ENCODE measurements around the gene CELSR1.

Gene CELSR1

DNA sequence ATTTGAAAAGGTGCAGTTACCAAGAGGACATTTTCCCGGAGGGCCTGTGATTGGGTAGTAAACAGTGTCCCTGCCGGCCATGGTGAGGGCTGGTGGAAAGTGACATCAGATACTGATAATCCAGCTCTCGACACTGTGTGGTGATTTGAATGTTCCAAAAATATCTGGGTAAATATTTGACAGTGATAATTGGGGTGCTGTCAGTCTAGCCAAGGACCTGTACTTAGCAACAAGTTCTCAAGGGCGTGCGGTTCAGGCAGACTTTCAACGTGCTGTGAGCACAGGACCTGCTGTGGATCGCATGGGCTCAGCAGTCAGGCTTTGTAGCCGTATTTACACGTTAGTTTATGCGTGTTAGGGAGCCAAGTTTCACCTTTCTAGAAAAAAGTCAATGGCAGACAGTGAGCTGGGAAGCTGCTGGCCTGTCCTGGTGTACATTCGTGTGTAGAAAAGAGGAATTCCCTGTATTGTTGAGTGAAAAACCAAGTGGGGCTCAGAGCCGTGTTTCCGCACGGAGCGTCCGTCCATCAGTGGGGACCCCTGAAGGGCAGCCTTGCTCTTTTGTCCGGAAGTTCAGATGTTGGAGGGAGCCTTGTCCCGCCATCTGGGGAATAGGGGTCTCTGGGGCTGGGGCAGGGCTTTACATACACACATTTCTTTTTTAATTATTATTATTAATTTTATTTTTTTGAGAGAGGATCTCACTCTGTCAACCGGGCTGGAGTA is 190.6 kb downstream of the CELSR1 start:
- DNase-seq = no peak

DNA sequence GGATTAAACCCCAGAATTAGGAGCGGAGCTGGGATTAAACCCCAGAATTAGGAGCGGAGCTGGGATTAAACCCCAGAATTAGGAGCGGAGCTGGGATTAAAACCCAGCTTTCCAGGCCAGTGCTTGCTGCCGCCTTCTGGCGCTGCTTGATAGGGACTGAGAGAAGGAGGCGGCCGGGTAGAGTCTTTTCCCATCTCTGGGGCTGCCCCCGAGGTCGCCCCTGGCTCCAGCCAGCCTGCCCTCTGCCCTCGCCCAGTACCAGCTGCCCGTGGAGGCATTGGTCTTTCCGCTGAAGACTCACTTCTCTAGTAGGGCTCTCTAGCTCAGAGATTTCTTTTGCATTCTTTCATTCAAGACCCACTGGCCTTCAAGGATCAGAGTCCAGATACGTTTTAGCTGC is 196.7 kb downstream of the CELSR1 start:
- DNase-seq = no peak

GRCh38 chr22:46339956-46340355 is 197.5 kb downstream of the CELSR1 start:
- DNase-seq = no peak

GRCh38 chr22:46338636-46339035 is 198.8 kb downstream of the CELSR1 start:
- DNase-seq = no peak

DNA sequence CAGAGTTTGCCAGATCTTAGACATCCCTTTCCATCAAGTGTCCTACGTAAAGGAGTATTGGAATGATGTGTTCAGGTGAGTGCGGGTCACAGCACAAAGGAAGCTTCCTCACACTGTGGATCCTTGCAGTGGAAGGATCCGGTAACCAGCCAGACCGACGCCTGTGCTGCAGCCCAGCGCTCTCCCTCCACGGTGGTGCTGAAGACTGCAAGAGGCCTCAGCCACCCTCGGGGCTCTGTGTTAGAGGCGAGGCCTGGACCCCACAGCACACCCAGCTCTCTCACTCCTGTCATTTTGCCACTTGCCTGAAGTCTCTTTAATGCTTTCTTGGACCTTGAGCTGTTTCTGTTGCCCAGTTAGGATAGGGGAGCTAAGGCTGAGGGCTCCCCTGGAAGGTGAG is 199.6 kb downstream of the CELSR1 start:
- DNase-seq = no peak

DNA sequence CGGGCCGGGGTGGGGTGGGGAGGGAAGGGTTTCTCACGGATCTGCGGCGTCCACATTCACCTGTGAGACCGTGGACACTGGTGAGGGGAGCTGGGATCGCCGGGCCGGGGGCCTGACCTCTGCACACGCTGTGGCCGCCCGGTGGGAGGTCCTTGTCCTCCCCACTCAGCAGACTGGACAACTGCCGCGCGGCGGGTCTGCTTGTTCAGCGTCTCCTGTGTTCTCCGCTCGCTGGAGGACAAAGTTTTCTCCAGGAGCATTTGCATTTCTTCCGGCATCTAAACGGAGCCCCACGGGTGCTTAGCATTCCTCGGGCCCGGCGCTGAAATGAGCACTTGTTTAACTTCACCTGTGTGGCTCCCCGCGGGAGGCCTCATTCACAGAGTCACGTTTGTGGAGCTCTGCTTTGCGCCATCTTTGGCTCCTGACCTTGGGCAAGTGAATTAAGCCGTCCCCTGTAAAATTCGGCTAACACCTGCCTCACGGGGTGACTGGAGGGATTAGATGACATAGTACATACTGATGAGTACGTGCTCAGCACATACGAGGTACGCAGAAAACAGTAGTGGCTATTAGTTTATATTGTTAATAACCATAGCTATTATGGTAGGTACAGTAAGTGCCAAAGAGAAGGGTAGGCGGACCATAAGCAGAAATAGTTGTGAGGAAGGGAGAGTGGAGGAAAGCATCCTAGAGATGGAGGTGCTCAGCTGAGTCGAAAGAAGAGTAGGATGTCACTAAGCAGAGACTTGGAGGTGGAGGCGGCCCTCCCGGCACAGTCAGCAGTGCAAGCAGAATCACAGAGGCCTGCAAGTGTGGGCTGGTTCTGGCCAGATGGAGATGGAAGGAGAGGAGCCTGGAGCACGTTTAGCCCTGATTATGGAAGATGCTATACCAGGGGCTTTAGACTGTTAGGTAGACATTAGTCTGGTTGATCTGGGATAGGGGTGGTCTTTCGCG is 201.0 kb downstream of the CELSR1 start:
- DNase-seq = no peak

- peak in 1 of 2 experiments; percentile 12 for DNase-seq
These were observed 202.0 kb downstream of the CELSR1 start, which contains the start of gene TRMU for GRCh38 chr22:46335201-46336118. TRMU (plus strand) TSS chr22:46335714; CDS start chr22:46335765, 51 bp downstream.

GRCh38 chr22:46331496-46331895 is 205.9 kb downstream of the CELSR1 start:
- DNase-seq = no peak

DNA sequence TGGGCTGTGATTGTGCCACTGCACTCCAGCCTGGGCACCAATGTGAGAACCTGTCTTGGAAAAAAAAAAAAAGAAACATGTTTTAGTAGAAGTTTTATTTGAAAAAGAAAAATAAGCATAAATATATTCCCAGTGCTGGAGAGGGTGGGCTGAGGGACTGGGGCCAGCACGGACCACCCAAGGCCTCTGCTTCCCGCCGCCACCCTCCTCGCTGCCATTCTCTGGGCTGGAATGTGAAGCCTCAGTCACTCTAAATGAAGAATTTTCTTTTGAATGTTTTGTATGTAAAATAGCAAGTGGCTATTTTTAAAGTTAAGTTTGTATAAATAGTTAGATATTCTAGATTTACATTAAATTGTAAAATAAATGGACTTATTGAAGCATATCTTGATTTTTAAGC is 207.0 kb downstream of the CELSR1 start:
- no peak for DNase-seq

DNA sequence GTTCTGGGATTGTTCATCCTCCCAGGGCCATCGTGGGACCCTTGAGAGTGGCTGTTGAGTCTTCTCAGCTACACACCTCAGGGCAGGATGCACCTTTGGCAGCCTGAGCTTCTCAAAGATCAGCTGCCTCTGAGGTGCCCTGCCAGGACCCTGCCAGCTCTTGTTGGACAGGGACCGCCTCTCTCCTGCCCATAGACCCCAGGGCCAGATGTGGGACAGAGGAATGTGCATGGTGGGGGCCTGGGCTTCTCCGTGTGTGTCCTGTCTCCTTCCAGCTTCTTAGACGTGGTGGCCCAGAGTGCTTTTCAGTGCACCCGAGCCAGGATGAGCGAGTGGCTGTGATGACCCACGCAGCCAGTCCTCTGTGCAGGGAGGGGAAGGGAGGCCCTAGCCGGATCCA is 207.8 kb downstream of the CELSR1 start:
- DNase-seq = no peak

- DNase-seq = no peak
These were observed 208.6 kb downstream of the CELSR1 start for GRCh38 chr22:46328797-46329196.

DNA sequence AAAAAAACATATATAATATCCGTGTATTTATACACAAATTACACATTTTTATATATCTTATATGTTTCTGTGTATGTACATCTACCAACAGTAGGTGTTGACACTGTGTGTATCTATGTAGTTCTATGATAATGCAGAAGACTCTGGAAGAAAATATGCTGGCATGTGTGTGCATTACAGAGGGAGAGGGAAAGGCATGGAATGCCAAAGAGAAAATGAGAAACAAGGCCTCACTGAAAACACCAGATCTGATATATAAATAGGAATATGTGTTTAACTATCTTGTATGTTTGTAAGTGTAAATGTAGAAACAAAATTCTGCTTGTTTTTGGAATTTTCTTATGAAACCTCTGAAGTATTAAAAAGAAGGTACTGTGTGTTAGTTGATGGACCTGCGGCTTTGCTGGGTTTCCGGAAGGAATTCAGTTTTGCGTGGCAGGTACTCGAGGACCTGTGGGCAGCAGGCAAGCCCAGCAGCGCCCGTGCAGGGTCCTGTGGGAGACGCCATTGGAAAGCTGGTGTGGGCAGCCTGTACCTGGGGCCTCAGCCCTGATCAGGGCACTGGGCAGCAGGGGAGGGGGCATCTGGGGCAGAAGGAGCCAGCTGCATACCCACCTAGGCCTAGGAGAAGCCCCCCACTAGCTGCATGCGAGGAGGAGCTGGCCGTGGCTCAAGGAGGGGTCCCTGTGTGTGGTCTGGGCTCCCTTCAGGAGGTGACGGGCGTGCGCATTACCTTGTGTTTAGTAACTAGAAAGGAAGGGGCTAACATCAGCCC is 209.5 kb downstream of the CELSR1 start:
- no peak for DNase-seq

DNA sequence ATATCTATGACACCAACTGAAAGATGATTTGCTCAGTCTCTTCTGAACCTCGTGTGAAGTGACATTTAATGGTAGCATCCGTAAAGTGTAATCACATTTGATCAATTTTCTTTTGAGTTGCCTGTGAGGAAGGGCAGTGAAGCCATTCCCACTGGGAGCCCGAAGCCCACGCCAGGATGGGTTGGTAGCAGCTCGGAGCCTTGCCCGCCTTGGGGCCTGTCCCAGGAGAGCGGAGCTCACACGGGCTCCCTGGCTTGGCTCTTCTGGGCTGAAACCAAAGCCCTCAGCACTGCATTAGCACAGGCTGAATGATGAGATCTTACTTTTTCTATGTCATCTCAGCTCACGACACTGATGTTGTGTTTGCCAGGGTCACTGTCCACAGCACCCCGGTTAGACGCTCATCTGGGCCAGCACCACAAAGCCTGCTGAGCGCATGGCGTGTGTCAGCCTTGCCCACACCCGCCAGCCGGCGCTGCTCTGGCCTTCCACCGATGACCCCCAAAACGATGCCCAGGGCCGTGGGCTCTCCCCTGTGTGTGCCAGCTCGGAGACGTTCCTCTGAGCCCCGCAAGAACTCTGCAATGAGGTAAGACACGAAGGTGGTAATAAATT is 211.2 kb downstream of the CELSR1 start:
- no peak for DNase-seq

- DNase-seq = no peak
These were observed 214.3 kb downstream of the CELSR1 start for GRCh38 chr22:46323162-46323561.

DNA sequence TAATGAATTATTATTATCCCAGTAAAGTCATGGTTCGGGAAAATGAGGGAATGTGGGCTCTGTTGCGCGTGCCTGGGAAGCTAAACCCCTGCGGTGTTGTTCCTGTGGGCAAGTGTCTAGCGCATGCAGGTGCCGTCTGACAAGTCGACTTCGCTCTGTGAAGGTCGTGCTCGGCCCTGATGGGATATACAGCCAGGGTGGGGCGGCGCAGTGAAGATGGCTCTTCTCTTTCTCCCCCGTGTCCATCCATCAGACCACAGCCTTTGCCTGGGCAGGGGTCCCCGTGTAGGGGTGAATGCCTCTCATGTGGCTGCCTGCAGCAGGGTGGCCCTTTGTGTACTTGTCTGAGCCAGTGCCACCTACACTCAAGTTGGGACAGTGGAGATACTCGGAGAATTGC is 214.7 kb downstream of the CELSR1 start:
- no peak for DNase-seq

DNA sequence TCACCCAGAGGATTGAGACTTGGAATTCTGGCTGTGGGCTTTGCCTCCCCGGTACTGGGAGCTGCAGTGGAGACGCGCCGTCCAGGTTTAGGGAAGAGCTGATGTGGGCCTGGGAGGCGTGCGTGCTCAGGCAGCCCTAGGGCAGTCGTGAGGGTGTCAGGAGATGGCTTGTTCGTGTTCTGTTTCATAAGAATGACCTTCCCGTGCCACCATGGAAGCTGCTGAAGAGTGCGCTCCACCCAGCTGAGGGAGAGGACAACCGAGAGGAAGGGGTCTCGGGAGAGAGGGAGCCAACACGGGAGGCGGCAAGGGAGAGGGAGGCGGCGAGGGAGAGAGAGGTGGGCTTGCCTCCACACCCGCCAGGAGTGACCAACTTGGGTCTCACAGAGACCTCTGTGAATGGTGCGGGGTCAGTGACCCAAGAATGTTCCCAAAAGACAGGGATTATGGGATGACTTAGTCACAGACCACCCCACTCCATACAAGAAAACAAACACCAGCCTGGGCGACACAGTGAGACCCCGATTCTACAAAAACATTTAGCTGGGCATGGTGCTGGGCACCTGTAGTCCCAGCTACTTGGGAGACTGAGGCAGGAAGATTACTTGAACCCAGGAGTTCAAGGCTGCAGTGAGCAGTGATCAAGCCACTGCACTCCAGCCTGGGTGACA is 216.6 kb downstream of the CELSR1 start:
- no peak for DNase-seq

DNA sequence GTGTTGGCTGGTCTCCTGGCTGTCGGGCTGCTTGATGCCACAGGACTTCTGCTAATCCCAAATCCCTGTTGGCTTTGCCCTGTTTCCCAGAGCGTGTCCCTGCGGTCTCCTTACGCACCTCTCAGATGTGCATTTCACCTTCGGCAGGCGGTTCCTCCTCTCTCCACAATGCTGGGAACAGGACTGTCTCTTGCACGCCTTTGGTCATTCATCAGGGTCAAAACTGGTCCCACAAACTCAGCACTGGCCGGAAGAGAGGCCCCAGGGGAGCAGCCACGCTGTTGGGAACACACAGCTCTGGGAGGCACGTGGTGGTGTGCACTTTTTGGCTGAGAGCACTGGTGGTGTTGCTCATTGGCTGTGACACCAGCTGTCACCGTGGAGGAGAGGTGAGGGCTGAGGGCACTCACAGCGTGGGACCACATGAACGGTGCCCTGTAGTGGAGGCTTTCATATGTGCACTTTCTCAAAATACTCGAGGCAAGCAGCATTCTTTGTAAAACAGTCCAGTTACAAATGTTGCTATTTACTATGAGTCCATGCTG is 217.2 kb downstream of the CELSR1 start:
- DNase-seq = no peak

DNA sequence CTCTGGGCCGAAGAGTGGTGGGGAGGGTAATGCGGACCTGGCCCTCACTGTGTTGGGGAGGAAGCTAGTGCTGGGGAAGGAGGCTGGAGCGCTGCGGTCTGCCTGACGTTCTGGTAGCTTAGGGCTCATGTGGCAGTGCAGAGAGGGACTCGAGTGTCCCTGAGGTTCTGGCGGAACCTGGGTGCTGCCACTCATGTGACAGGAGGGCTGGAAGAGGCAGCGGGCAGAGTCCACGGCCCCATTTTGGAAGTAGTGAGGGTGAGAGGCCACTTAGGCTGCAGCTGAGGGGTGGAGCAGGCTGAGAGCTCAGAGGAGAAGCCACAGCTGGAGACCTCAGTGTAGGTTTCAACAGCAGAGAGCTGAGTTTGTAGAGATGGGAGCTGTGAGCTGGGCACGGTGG is 218.1 kb downstream of the CELSR1 start:
- DNase-seq = no peak

DNA sequence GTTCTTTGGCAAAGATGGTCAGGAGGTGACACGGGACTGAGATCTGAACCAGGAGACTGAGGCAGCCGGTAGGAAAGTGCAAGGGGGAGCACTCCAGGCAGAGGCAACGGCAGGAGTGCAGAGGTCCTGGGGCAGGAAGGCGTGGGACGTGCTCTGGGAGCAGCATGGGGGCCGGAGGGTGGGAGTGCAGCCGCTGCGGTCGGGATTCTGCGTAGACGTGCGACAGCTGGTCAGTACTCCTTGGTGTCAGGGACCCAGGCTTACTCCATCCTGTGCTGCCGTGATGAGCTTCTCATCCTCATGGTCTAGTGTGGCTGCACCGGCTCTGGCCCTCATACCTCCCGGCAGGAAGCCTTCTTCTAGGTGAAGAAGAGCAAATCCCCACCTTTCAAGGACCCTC is 218.8 kb downstream of the CELSR1 start:
- DNase-seq = no peak

DNA sequence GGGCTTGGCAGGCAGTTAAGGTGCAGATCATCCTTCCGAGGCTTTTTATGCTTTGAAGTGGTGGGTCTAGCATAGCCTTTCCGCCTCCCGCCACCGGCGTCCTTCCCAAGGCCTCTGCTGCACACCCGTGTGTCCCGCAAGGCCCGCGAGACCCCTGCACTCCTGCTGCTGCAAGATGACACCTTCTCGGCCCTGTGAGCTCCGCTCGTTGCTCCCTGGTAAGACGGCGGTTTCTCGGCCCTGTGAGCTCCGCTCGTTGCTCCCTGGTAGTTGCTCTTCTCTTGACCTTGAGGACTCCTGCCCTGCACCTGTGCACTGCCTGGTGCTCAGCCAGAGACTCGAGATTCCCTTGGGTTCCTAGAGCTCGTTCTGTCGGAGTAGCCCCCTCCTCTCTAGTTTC is 219.8 kb downstream of the CELSR1 start:
- DNase-seq = no peak

DNA sequence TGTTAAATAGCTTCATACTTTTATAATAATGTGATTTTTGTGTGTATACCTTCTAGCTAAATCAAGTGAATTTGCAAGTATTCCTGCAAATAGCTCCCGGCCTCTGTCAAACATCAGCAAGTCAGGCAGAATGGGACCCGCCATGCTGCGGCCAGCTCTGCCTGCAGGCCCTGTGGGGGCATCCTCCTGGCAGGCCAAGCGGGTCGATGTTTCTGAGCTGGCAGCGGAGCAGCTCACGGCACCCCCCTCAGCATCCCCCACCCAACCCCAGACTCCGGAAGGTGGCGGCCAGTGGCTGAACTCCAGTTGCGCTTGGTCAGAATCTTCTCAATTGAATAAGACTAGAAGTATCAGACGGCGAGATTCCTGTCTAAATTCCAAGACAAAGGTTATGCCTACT is 221.4 kb downstream of the CELSR1 start:
- no peak for DNase-seq
